HG02610 (cell line): ENCODE data around the gene CDCP2.

Experiments used
- ATAC-seq: cut with Tn5 transposase; IDR thresholded peaks from one replicate; pipeline ENCODE4 v1.9.1; 2021; ENCODE audit warnings: mild to moderate bottlenecking, moderate library complexity; ENCODE audit not compliant: unreplicated experiment

Gene CDCP2

DNA sequence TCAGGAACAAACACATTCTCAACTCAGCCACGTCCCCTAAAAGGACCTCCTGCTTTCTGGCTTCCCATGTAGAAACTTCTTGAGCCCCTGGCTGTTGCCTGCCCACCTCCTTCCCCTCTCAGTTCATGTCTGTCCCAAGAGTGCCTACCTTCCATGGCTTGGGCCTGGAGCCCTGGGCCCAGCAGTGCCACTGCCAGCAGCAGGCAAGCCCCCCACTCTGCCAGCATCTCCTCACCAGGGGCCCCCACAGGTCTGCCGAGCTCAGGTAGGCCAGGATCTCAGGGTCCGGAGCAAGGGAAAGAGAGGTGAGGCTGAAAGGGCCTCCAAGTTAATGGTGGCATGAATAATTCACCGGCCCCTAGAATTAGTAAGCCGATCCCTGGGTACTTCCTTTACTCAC lies at the start of gene CDCP2:
TSS of gene CDCP2 (minus strand) at position 305 of the 400 bp plus-strand sequence. CDS start at position 227, 78 bp downstream.
- no peak for ATAC-seq

DNA sequence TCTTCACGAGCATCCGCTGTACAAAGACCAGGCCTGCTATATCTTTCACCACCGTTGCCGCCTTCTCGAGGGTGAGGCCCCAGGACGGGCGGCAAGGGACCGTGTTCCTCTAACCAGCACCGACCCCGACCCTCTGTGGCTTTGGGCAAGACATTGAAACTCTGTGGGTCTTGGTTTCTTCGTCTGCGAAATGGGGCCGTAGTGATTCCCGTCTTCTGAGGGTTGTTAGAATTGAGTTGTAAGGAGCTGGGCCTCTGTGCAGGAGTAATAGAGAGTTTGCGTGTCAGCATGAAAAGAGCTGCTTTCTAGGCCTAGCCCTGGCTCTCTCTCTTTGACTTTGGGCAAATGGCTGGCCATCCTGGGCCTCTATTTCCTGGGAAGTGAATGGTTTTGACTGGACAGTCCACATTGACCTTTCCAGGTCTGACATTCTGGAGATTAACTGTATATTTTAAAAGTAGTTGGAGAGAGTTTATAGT lies 47.8 kb upstream of the CDCP2 start:
- peak; percentile 9 for ATAC-seq

GRCh38 chr1:54199765-54200518 lies 47.1 kb upstream of the CDCP2 start, which contains the start of the genes CYB5RL and MRPL37:
Gene CYB5RL (minus strand): TSS chr1:54200030. CDS start chr1:54195616, 4,414 bp downstream.
Gene MRPL37 (plus strand): TSS chr1:54200167. CDS start chr1:54200244, 77 bp downstream.
- ATAC-seq, result peak; percentile 97

- no peak for ATAC-seq
Measured at GRCh38 chr1:54199151-54199764, 46.5 kb upstream of the CDCP2 start.

DNA sequence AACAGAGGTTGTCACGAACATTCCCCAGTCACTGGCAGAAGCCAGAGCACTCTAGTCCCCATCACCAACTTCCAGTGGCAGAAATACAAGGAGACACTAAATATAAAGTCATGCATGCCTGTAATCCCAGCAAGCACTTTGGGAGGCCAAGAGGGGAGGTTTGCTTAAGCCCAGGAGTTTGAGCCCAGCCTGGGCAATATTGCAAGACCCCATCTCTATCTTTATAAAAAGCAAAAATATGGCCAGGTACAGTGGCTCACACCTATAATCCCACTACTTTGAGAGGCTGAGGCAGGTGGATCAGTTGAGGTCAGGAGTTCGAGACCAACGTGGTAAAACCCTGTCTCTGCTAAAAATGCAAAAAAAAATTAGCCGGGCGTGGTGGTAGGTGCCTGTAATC lies 40.7 kb upstream of the CDCP2 start:
- ATAC-seq, result no peak

DNA sequence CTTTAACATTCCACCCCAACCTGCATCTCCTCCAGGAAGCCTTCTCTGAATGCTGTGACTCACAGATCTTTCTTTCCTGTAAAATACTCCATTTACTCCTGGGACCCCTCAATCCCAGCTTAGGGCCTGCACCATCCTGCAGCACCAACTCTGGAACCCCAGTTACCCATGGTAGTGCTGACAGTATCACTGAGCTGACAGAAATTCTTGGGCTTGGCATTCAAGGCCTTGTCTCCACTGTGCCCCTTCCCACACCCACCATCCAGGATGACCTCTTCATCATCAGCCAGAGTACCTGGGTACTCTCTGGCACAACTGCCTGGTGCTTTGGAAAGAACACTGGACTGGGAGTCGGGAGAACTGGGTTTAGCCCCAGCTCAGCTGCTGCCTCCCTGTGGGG lies 38.7 kb upstream of the CDCP2 start:
- ATAC-seq, result no peak

GRCh38 chr1:54190526-54190925 lies 37.7 kb upstream of the CDCP2 start:
- ATAC-seq, result no peak

DNA sequence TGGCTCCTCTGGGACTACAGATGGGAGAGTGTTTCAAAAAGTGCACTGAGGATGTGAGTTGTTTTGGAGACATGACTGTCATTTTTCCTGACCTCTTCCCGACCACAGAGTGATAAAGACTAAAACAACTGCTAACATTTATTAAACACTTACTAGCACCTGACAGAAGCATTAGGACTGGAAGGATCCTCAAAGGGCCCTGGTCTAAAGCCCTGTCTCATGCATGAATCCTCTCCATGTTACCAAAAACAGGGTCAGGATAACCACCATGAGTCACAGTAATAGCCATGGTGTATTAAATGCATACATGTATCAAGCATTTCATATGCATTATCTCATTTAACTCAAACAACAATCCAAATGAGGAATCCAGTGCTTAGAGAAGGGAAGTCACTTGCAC lies 35.5 kb upstream of the CDCP2 start:
- ATAC-seq, result no peak

GRCh38 chr1:54186056-54186455 lies 33.3 kb upstream of the CDCP2 start:
- no peak for ATAC-seq

GRCh38 chr1:54180701-54181360 lies 28.0 kb upstream of the CDCP2 start:
- no peak for ATAC-seq

GRCh38 chr1:54178296-54179070 lies 25.7 kb upstream of the CDCP2 start:
- ATAC-seq, result no peak

DNA sequence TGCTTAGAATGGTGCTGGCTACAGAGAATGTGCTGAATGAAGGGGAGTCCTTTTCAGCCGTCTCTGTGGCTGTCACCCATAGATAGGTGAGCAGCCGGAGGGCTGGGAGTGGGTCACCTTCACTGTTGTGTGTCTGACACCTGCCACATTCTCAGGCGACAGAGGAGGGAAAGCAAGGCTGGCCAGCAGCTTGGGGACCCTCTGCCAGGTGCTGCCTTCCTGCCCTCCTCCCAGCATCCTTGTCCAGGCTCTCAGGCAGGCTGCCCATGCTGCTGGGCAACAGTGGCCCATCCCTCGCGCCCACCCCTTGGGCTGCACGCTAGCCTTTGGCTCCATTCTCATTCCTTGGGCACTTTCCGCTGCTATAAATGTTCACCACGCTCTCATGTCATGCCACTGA lies 24.9 kb upstream of the CDCP2 start:
- no peak for ATAC-seq

DNA sequence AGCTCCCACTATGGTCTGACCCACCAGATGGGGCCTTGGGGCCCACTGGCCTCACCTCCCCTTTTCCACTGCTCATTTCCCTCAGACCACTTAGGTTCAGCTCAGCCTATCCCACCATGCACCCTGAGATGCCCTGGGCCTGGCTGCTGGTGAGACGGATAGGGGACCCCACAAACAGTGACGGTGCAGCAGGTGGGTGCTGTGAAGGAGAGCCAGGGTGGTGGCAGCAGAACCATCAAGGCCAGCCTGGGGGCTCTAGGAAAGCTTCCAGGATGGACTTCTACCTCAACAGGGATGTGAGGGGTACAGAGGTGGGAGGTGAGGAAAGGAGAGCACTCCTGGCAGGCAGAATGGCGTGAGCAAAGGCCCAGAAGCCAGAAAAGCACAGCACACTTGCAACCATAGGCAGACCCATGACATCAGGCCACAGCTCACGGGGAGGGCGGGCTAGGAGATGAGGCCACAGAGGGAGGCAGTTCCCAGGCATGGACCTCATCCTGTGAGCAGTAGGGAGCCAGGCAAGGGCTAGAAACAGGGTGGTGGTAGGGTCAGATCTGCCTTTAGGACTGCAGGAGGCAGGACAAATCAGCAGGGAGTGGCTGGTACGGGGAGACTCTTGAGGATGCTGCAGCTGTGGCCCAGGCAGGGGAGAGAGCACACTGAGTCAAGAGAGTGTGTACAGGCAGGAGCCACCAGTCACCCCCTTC lies 24.0 kb upstream of the CDCP2 start:
- ATAC-seq, result no peak

GRCh38 chr1:54174106-54174505 lies 21.3 kb upstream of the CDCP2 start:
- no peak for ATAC-seq

GRCh38 chr1:54173681-54174080 lies 20.9 kb upstream of the CDCP2 start:
- no peak for ATAC-seq

- no peak for ATAC-seq
Measured at GRCh38 chr1:54172614-54173599, 20.1 kb upstream of the CDCP2 start.

GRCh38 chr1:54171606-54172005 lies 18.8 kb upstream of the CDCP2 start:
- no peak for ATAC-seq

DNA sequence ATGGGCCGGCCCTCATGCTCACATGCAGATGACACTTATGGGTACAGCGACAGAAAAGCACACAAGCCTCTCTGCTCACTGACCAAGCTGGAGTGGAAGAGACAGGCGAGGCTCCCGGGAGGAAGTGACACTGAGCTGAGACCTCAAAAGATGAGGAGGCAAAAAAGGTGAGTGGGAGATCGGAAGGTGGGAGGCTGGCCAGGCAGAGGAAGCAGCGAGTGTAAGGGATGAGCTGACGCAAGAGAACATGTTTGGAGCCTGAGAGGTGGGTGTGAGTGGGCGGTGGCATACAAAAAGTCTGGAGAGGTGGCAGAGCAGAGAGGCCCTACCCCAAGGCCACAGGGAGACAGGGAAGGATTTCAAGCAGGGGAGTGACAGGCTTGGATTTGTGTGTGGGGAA lies 18.2 kb upstream of the CDCP2 start:
- no peak for ATAC-seq

- no peak for ATAC-seq
Measured at GRCh38 chr1:54169068-54169467, 16.3 kb upstream of the CDCP2 start.
